ENCODE measurements around the gene GOLGA8R. TPM values are rescaled to one million over a fixed set of nuclear protein-coding genes. Genes with fewer than 3 reads are reported as not detected.
"Not testable (repeated sequence)": the region's sequence is repeated elsewhere in the genome, so short reads cannot be mapped to it uniquely, and the experiment has no call there.

GOLGA8R gene
- total and polyA plus RNA-seq, 9 of the 15 experiments (the other 6 are each of a cell fraction or from before 2014, with no cell fraction given): 0.01 to 0.11 (median 0.06) TPM; not detected in 5

- H3K36me3 ChIP-seq (ENCODE audit: control insufficient read depth, insufficient read depth, low read length); FAIRE-seq; H3K9me1 ChIP-seq (ENCODE audit: control insufficient read depth, insufficient read depth, low read length); H3K4me1 ChIP-seq (replicated peaks in 1 of 2; ENCODE audit: control insufficient read depth in 2 of 2, insufficient read depth in 2 of 2, low read length in 2 of 2); H3K9ac ChIP-seq (ENCODE audit: insufficient read depth in 1 of 2, low read depth in 2 of 2, low read length in 2 of 2); in situ Hi-C loops (cut with MboI); POLR2A ChIA-PET; H3K79me2 ChIP-seq (ENCODE audit: control insufficient read depth, insufficient read depth, low read length); DNase-seq (ENCODE audit: extremely low read depth in 1 of 4, low spot score in 3 of 4); H4K20me1 ChIP-seq (replicated peaks; ENCODE audit: control insufficient read depth, insufficient read depth, low read length); H3K27me3 ChIP-seq (ENCODE audit: control insufficient read depth in 2 of 2, insufficient read depth in 2 of 2, low read length in 2 of 2); BruUV-seq (replicated peaks); H3K27ac ChIP-seq (ENCODE audit: extremely low read depth, low read depth, low read length); ATAC-seq; CTCF ChIA-PET (ENCODE audit: low intra/inter-chr PET ratio); H3K4me2 ChIP-seq (ENCODE audit: insufficient read depth, low read length); H2AFZ ChIP-seq (ENCODE audit: low read depth, low read length); H3K4me3 ChIP-seq; H3K9me3 ChIP-seq (replicated peaks; ENCODE audit: control insufficient read depth, insufficient read depth, low read depth, low read length); intact Hi-C loops (cut with micrococcal nuclease): not testable (repeated sequence)
- WGBS (ENCODE audit: insufficient coverage, low coverage, missing lambda C conversion rate): 3% methylated on average over 5 of the region's 6 CpGs
These were observed 6.4 kb downstream of the GOLGA8R start for GRCh38 chr15:30407636-30408035.

- H3K9me3 ChIP-seq (replicated peaks; ENCODE audit: control insufficient read depth, insufficient read depth, low read depth, low read length); H2AFZ ChIP-seq (ENCODE audit: low read depth, low read length); H3K27ac ChIP-seq (ENCODE audit: extremely low read depth, low read depth, low read length); H4K20me1 ChIP-seq (replicated peaks; ENCODE audit: control insufficient read depth, insufficient read depth, low read length); H3K9ac ChIP-seq (ENCODE audit: insufficient read depth in 1 of 2, low read depth in 2 of 2, low read length in 2 of 2); POLR2A ChIA-PET; in situ Hi-C loops (cut with MboI); H3K79me2 ChIP-seq (ENCODE audit: control insufficient read depth, insufficient read depth, low read length); H3K27me3 ChIP-seq (ENCODE audit: control insufficient read depth in 2 of 2, insufficient read depth in 2 of 2, low read length in 2 of 2); BruUV-seq (replicated peaks); H3K4me2 ChIP-seq (ENCODE audit: insufficient read depth, low read length); intact Hi-C loops (cut with micrococcal nuclease); FAIRE-seq; H3K36me3 ChIP-seq (ENCODE audit: control insufficient read depth, insufficient read depth, low read length); H3K4me1 ChIP-seq (replicated peaks in 1 of 2; ENCODE audit: control insufficient read depth in 2 of 2, insufficient read depth in 2 of 2, low read length in 2 of 2); CTCF ChIA-PET (ENCODE audit: low intra/inter-chr PET ratio); H3K9me1 ChIP-seq (ENCODE audit: control insufficient read depth, insufficient read depth, low read length); H3K4me3 ChIP-seq; DNase-seq (ENCODE audit: extremely low read depth in 1 of 4, low spot score in 3 of 4): not testable (repeated sequence)
- ATAC-seq: peak; percentile 65; the same call in 2 of the 3 replicates
- WGBS (ENCODE audit: insufficient coverage, low coverage, missing lambda C conversion rate): 0% methylated on average over 1 of the region's 6 CpGs
These were observed 15.1 kb downstream of the GOLGA8R start for GRCh38 chr15:30398988-30399387.

GRCh38 chr15:30393664-30393991 lies 20.4 kb downstream of the GOLGA8R start:
- H3K9me1 ChIP-seq (ENCODE audit: control insufficient read depth, insufficient read depth, low read length); BruUV-seq (replicated peaks); in situ Hi-C loops (cut with MboI); intact Hi-C loops (cut with micrococcal nuclease); DNase-seq (ENCODE audit: extremely low read depth in 1 of 4, low spot score in 3 of 4); H3K4me1 ChIP-seq (replicated peaks in 1 of 2; ENCODE audit: control insufficient read depth in 2 of 2, insufficient read depth in 2 of 2, low read length in 2 of 2); H3K79me2 ChIP-seq (ENCODE audit: control insufficient read depth, insufficient read depth, low read length); H3K4me3 ChIP-seq; H3K9ac ChIP-seq (ENCODE audit: insufficient read depth in 1 of 2, low read depth in 2 of 2, low read length in 2 of 2); H3K36me3 ChIP-seq (ENCODE audit: control insufficient read depth, insufficient read depth, low read length); H4K20me1 ChIP-seq (replicated peaks; ENCODE audit: control insufficient read depth, insufficient read depth, low read length); H3K9me3 ChIP-seq (replicated peaks; ENCODE audit: control insufficient read depth, insufficient read depth, low read depth, low read length); CTCF ChIA-PET (ENCODE audit: low intra/inter-chr PET ratio); H3K27me3 ChIP-seq (ENCODE audit: control insufficient read depth in 2 of 2, insufficient read depth in 2 of 2, low read length in 2 of 2); H3K4me2 ChIP-seq (ENCODE audit: insufficient read depth, low read length); H3K27ac ChIP-seq (ENCODE audit: extremely low read depth, low read depth, low read length); H2AFZ ChIP-seq (ENCODE audit: low read depth, low read length); POLR2A ChIA-PET; FAIRE-seq: not testable (repeated sequence)
- WGBS (ENCODE audit: insufficient coverage, low coverage, missing lambda C conversion rate): no CpG with 5 or more reads among the region's 23 CpGs
- ATAC-seq: peak; percentile 29; the same call in 2 of the 3 replicates

DNA sequence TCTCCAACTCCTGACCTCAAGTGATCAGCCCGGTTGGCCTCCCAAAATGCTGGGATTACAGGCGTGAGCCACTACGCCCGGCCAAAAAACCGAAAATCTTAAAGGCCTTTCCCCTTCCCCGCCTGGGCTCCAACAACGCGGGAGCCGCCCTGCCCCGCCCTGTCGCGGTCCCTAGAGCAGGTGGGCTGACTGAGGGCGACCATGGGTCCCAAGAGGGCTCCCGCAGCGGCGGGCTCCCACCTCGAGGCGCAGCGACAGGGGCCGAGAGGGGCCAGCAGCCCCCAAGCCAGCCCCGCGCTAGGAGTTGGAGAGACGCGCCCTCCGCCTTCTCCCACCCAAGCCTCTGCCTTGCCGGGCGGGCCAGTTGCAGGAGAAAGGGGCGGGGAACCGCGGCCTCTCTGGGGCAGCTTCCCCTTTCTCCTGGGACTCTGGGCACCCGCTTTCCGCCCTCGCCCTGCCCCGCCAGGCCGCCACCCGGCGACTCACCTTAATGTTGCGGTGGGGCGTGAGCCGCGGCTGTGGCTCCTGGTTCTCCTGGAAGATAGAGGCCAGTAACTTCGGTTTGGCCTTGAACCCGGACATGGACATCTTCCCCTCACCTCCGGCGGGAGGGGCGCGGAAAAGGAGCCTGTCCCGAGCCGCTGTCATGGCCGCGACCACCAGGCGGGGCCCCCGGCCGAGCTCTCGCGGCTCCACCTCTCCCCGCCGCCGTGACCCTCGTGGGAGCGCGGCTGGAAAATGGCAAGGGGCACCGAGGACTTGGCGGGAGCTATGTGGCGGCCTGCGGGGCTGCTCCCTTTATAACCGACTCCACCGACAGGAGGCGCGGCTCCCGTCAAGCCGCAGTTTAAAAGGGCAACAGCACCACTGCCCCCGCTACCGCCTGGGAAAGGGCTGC lies 21.0 kb downstream of the GOLGA8R start, which contains the start of gene CHRFAM7A:
Gene CHRFAM7A (minus strand): TSS at position 775 of the 898 bp plus-strand sequence. CDS start 10,189 bp downstream, outside the sequence.
- DNase-seq (ENCODE audit: extremely low read depth in 1 of 4, low spot score in 3 of 4); H2AFZ ChIP-seq (ENCODE audit: low read depth, low read length); H3K9ac ChIP-seq (ENCODE audit: insufficient read depth in 1 of 2, low read depth in 2 of 2, low read length in 2 of 2); H3K9me1 ChIP-seq (ENCODE audit: control insufficient read depth, insufficient read depth, low read length); BruUV-seq (replicated peaks); H3K4me2 ChIP-seq (ENCODE audit: insufficient read depth, low read length); POLR2A ChIA-PET; intact Hi-C loops (cut with micrococcal nuclease); in situ Hi-C loops (cut with MboI); H4K20me1 ChIP-seq (replicated peaks; ENCODE audit: control insufficient read depth, insufficient read depth, low read length); H3K27me3 ChIP-seq (ENCODE audit: control insufficient read depth in 2 of 2, insufficient read depth in 2 of 2, low read length in 2 of 2); H3K27ac ChIP-seq (ENCODE audit: extremely low read depth, low read depth, low read length); CTCF ChIA-PET (ENCODE audit: low intra/inter-chr PET ratio); H3K79me2 ChIP-seq (ENCODE audit: control insufficient read depth, insufficient read depth, low read length); H3K36me3 ChIP-seq (ENCODE audit: control insufficient read depth, insufficient read depth, low read length); H3K9me3 ChIP-seq (replicated peaks; ENCODE audit: control insufficient read depth, insufficient read depth, low read depth, low read length); FAIRE-seq; H3K4me1 ChIP-seq (replicated peaks in 1 of 2; ENCODE audit: control insufficient read depth in 2 of 2, insufficient read depth in 2 of 2, low read length in 2 of 2); H3K4me3 ChIP-seq: not testable (repeated sequence)
- WGBS (ENCODE audit: insufficient coverage, low coverage, missing lambda C conversion rate): 2% methylated on average over 10 of the region's 74 CpGs
- peak; percentile 85 for ATAC-seq
